ENCODE measurements around the gene ARFGEF3.
A peak's percentile ranks its signal among the peaks of the same experiment; 100 is the strongest.
"Not testable (repeated sequence)": the region's sequence is repeated elsewhere in the genome, so short reads cannot be mapped to it uniquely, and the experiment has no call there.

Gene ARFGEF3

DNA sequence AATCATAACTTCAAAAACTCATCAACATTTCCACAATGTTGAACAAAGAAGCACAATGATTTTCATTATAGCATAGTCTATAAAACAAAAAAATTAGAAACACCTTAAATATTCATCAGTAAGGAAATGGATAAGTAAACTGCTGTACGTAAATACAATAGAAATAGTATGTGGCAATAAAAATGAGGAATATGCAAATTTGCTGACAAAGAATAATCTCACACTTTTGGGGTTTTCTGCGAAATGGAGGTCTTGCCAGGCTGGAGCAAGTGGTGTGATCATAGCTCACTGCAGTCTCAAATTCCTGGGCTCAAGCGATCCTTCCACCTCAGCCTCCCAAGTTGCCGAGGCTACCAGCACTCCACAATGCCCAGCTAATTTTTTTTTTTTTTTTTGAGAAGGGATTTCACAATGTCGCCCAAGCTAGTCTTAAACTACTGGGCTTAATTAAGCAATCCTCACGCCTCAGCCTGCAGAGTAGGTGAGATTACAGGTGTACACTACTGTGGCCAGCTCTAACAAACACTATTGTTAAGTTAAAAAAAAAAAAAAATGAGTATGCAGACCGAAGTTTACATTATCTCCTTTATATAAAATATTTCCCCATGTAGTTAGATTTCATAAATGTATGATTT lies 157.1 kb downstream of the ARFGEF3 start:
- DNase-seq = no peak

DNA sequence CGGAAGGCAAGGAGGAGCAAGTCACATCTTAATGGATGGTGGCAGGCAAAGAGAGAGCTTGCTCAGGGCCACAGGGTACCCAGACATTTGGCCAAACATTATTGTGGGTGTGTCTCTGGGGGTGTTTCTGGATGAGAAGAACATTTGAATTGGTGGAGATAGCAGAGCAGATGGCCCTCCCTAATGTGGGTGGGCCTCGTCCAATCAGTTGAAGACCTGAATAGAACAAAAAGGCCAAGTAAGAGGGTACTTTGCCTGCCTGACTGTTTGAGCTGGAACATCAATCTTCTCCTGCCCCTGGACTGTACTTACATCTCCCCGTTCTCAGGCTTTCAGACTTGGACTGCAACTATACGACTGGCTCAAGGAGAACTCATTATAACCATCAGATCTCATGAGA lies 160.2 kb downstream of the ARFGEF3 start:
- no peak for DNase-seq

DNA sequence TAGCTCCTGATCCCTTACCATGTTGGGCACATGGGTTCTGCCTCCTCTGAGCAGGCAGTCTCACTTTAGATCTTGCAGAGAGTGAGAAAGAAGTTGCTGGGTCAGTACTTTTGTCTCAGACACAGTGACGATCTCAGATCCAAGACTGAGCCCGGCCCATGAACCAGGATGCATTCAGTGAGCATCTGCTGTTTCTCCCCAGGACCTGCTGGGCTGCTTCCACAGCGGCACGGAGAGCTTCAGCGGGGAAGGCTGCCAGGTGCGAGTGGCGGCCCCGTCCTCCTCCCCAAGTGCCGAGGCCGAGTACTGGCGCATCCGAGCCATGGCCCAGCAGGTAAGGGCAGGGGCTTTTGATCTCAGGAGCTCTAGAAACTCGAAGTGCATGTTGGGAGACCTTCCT lies 162.1 kb downstream of the ARFGEF3 start:
- peak in 1 of 2 experiments; percentile 15 for DNase-seq

DNA sequence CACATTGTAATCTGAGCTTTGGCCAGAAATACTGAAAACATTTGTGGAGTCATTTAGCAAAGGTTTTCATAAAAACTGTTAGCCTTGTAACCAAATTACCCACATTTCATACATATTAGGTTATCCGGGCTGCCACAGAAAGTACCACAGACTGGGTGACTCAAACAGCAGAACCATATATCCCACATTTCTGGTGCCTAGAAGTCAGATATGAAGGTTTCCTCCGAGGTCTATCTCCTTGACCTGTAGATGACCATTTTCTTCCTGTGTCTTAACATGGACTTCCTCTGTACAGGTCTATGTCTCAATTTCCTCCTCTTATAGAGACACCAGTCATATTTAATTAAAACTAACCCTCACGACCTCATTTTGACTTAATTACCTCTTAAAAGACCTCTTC lies 166.5 kb downstream of the ARFGEF3 start:
- no peak for DNase-seq

DNA sequence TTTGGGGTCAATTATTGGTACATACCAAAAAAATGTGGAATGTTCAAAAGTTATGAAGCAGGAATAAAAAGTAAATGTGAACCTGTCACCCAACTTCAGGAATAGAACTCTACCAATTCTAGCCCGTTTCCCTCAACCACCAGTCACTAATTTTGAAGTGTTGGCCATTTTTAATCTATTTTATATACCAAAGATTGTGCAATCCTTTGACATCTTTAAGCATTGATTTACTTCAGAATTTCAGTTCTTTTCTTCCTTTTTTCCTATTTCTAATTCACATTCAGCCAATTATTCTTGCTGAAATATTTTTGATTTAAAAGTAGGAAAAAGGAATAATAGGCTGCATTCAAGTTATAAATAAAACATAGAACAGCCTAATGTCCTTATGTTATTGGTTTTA lies 169.0 kb downstream of the ARFGEF3 start:
- no peak for DNase-seq

DNA sequence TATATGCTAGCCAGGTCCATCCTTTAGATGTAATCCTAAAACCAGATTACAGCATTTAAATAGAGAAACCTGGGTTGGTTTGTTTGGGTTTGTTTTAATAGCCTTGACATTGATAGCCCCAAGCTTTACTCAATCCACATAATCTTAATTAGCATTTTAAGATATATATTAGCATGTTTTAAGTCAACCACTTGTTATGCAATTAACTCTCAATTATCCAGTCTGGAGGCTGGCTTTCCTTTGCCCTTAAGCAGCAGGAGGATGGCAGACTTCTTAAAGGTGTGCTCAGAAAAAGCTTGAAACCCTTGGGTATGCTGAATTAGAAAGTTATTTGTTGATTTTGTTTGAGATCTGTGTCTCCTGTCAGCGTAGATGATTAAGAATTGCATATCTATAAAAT lies 169.7 kb downstream of the ARFGEF3 start:
- no peak for DNase-seq

DNA sequence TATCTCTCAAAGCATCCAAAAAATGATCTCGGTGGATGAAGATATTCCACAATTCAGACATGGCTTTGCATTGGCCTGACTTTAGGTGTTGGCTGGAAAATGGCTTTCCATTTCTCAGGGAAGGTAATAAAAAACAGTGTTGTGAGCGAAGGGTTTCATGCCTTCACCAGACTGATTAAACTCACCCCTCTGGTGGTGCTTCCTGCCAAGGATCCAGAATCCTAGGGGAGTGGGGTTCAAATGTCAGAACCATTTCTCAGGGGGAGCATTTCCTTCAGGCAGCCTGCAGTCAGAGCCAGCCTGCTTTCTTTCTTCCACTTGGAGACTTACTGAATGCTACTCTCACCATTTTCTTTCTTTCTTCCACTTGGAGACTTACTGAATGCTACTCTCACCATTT lies 170.2 kb downstream of the ARFGEF3 start:
- DNase-seq = no peak

DNA sequence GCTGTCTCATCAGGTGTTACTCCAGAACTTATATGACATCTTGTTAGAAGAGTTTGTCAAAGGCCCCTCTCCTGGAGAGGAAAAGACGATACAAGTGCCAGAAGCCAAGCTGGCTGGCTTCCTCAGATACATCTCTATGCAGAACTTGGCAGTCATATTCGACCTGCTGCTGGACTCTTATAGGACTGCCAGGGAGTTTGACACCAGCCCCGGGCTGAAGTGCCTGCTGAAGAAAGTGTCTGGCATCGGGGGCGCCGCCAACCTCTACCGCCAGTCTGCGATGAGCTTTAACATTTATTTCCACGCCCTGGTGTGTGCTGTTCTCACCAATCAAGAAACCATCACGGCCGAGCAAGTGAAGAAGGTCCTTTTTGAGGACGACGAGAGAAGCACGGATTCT lies 172.3 kb downstream of the ARFGEF3 start:
- DNase-seq = peak in 1 of 2 experiments; percentile 14

DNA sequence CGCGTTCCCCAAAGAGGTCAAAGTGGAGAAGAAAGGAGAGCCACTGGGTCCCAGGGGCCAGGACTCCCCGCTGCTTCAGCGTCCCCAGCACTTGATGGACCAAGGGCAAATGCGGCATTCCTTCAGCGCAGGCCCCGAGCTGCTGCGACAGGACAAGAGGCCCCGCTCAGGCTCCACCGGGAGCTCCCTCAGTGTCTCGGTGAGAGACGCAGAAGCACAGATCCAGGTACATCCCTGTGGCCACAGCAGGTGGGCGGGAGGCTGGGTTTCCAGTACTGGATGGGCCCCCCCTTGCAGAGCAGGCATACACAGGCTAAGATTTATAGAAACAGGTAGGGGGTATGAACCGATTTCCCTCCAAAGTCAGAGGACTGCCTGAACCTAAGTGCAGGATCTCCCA lies 173.2 kb downstream of the ARFGEF3 start:
- no peak for DNase-seq

DNA sequence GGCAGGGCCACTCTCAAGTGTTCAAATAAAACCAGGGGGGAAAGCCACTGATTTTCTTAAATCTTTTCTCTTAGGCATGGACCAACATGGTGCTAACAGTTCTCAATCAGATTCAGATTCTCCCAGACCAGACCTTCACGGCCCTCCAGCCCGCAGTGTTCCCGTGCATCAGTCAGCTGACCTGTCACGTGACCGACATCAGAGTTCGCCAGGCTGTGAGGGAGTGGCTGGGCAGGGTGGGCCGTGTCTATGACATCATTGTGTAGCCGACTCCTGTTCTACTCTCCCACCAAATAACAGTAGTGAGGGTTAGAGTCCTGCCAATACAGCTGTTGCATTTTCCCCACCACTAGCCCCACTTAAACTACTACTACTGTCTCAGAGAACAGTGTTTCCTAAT lies 174.5 kb downstream of the ARFGEF3 start:
- no peak for DNase-seq

DNA sequence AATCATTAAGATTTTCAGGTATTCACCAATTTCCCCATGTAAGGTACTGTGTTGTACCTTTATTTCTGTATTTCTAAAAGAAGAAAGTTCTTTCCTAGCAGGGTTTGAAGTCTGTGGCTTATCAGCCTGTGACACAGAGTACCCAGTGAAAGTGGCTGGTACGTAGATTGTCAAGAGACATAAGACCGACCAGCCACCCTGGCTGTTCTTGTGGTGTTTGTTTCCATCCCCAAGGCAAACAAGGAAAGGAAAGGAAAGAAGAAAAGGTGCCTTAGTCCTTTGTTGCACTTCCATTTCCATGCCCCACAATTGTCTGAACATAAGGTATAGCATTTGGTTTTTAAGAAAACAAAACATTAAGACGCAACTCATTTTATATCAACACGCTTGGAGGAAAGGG lies 175.3 kb downstream of the ARFGEF3 start:
- no peak for DNase-seq

DNA sequence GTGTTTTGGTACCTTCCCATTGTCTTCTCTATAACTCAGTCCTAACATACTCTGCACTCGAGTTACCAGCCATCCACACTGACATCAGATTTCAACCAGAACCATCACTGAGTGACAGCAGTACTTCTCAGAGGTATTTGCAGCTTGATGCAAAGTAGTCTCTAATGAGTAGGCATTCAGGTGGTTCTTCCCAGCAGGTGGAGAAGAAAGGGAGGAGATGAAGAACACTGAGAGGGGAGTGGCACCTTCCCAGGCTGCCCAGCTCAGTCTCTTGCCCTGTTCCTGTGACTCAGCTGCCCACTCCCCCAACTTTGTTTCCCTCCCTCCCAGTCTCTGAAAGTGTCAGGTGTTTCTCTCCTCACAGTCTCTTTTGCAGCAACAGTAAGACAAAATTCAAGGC lies 177.3 kb downstream of the ARFGEF3 start:
- no peak for DNase-seq

DNA sequence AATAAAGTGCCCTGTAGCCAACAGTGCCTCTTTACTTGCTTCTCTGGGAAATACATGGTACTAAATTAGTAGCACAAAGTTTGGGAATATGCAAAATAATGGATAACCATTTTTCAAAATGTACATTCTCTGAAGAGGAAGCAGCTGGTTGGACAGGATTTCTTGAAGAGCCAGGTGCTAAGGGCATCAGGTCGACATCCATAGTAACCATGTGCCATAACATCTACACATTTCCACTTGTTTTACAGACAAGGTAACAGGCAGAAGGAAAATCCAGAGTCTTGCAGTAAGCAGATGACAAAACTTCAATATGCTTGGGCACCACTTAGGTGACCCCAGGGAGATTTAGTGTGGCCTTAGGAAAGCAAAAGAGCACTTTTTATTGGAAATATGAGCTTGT lies 179.4 kb downstream of the ARFGEF3 start:
- no peak for DNase-seq

DNA sequence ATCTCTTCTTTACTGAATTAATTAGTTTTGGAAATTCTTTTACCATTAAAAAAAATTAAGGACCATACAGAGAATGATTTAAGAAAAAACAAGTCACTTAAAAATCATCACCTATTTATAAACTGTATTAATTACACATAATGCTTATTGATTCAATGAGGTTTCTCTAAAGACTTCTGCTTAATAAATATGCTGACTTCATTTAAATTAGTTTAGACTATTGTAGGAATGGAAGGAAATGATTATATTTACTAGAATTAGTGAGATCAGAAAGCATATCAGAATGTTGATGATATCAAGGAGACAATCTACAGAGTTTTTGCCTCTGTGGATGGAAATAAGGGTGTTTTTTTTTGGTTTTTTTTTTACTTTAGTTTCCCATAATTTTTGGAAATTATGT lies 181.4 kb downstream of the ARFGEF3 start:
- DNase-seq = no peak

DNA sequence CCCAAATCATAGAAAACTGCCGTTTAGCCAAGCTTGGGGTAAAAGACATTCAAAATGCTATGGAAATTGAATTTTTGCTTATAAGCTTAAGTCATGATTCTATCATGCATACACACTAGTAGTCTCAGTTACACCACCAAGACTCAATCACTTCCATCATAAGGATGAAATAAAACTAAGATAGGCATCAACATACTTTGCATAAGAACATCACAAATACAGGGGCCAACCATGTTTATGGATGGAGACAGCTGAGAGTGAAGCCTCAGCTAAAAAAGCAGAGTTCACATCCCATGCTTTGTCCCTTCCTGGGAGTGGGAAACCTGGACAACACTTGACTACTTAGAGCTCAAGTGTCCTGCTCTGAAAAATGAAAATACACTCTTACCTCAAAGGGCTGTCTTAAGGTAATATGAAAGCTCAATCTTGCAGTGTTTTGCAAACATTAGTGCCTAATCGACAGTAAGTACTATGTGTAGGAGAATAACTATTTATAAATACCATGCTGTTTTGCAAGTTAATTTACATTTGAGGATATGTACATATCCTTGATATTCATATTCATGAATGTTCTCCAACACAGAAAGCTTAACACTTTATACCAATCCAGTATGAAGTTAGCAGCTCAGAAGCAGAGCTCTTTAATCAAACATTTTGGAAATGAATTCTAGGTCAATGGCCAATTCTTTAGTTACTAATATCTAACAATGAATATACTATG lies 184.0 kb downstream of the ARFGEF3 start:
- no peak for DNase-seq

DNA sequence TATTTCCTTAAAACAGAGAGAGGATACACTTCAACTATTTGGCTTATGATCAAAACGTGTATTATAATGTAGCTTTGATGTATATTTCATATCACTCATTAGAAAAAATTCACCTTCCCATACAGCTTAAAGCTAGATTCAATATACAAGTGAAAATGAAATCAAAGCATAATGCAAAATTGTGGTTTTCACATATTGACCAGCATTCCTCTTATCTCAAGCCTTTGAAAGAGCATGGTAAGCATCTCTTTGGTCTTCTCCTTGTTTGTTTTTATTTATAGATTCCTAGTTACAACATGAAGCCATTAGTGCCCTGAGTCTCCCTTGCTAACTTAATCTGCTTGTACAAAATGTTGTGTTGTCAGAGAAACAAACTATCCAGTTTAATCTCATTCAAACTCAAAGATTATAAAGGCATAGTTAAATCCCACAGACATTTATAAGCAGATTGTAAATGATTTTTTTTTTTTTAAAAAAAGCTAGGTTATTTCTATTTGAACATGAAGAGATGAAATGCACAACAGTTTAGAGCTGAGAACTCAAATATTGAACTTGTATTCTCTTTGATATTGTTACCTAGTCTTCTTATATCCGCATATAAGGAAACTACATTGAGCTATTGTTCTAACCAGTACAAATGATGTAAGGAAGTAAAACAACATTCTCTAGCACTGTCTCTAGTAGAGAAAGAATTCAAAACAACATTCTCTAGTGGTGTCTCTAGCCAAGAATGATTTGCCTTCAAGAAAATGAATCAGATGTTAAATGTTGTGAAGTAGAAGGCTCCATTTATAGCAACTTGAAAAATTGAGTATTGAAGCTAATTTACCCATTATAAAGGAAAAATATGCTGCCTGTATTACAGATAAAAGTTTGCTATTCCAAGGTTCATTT lies 184.8 kb downstream of the ARFGEF3 start:
- no peak for DNase-seq

DNA sequence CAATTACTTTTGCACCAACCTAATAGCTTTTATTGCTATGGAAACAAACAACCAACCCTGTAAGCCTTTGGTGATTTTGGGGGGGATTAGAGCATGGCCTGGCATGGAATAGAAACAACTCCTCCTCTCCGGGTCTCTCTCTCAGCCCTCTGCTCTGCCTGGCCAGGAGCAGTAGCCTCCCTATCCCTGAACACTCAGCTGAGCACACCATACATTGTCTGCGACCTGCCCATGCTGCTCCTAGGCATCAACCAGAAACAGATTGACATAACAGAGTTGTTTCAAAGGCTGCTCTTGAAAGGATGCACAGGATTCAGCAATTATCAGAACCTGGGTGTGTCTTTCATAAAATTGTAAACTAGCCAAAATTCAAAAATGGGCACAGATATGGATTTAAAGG lies 186.1 kb downstream of the ARFGEF3 start:
- no peak for DNase-seq

DNA sequence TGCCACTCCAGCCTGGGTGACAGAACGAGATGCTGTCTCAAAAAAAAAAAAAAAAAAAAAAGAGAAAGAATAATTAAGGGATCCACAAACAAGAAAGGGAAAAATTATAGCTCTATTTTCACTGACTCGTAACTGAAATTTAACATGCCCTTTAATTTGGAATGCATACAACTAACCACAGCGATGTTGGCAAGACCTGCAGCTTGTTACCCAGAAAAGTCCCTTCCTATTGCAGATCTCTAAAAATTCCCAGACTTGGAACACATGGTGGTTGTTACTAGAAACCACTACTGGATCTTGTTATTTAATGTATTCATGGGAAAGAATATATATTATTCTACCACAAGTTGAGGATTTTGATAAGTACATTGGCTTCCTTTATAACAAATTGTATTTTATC lies 188.2 kb downstream of the ARFGEF3 start:
- peak; percentile 2 to 7 for DNase-seq

DNA sequence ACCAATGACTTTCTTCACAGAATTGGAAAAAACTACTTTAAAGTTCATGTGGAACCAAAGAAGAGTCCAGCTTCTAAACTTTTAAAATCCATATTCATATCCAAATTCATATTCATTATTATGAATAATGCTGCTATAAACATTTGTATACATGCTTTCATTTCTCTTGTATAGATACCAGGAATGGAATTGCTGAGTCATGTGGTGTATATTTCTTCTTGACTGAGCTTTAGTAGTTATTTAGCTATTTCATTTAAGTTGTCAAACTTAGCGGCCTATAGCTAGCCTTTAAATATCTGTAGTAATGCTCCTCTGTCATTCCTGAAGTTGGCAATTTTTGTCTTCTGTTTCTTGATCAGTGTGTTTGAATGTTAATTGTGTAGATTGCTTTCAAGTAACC lies 196.2 kb downstream of the ARFGEF3 start:
- no peak for DNase-seq

DNA sequence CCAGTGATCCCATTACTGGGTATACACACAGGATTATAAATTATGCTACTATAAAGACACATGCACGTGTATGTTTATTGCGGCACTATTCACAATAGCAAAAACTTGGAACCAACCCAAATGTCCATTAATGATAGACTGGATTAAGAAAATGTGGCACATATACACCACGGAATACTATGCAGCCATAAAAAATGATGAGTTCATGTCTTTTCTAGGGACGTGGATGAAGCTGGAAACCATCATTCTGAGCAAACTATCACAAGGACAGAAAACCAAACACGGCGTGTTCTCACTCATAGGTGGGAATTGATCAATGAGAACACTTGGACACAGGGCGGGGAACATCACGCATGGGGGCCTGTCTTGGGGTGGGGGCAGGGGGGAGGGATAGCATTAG lies 206.9 kb downstream of the ARFGEF3 start:
- not testable (repeated sequence) for DNase-seq

DNA sequence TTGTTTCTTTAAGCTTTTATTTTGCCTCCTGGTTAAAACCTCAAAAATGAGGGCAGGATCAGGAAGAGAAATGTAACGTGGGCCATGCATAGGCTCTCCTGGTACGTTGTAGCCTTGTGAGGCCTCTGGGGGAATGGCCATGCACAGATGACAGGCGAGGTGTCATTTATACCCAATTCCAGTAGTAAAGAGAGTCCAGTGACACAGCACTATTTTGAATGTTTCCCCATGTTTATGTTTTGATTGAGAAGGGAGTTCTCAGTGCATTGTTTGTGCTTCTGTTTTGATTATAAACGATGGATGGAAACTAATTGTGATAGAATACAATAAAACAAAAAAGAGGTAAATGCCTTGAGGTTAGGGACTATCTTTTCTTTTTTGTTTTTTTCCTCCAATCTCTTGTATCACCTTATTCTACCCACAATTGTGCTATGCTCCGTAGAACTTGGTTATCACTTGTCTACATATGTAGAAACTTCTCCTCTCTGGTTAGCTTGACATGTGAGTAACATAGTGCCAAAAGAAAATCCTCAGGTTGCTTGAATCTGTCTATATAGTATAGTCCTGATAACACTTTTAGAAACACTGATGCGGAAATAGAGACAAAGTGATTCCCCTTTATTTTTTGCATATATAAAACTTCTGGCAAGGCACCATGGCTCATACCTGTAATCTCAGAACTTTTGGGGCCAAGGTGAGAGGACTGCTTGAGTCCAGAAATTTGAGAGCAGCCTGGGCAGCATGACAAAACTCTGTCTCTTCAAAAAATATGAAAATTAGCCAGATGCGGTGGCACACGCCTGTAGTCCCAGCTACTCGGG lies 209.1 kb downstream of the ARFGEF3 start:
- DNase-seq = no peak

DNA sequence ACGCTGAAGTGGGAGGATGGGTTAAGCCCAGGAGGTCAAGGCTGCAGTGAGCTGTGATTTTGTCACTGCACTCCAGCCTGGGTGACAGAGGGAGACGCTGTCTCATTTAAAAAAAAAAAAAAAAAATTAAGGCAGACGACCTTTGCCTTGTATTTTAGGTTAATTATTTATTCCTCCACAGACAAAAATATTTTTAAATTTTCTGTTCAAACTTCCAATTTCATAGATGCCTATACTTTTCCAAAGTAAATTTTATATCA lies 209.6 kb downstream of the ARFGEF3 start:
- DNase-seq = no peak

DNA sequence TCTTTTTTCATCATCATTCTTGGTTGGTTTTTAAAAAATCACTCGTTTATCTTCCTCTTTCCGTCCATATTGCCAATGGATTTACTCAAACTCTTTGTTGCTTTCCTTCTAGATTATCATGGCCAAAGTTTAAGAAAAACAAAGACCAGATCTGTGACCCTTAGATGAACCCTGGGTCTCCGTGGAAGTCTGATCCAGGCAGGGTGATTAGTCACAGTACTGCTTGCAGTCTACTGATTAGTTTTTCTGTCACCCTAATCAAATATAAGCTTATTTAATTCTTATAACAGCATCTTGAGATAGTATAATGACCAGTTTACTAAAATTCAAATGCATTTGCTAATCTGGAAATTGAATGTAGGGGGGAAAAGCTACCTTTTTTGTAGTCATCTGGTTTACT lies 210.0 kb downstream of the ARFGEF3 start:
- no peak for DNase-seq

Data from cerebellar nuclear complex (tissue), 1 donor.